Sigmoid colon (tissue), 4 donors: ENCODE results near the gene NTM.

Source experiments
- EP300 ChIP-seq, 4 donors: sonication (generic); formaldehyde crosslinking; IDR thresholded peaks; one replicate each; pipeline ENCODE4 v1.6.1; 2017; ENCODE audit warnings: antibody characterized with exemption in 4 of 4
- POLR2AphosphoS5 ChIP-seq, 4 donors: sonication (generic); formaldehyde crosslinking; IDR thresholded peaks; one replicate each; pipeline ENCODE4 v1.6.1; 2017; ENCODE audit warnings: antibody characterized with exemption in 4 of 4
- TF ChIP-seq, protein P1 (sequence below), 4 experiments: fragments of 450-650 bp in 3 of 4; fragments of 200-600 bp in 1 of 4; IDR thresholded peaks; one replicate each; pipeline ENCODE4 v1.5.1; 2016 to 2019; ENCODE audit warnings: antibody characterized with exemption in 4 of 4, mild to moderate bottlenecking in 3 of 4, moderate library complexity in 2 of 4

GRCh38 chr11:131771471-131771870 lies 401.1 kb downstream of the NTM start:
- TF ChIP-seq EP300 (IDR thresholded peaks at IDR 0.05) (no peak), POLR2AphosphoS5 (IDR thresholded peaks at IDR 0.05) (no peak)
- TF ChIP-seq, protein P1, sequence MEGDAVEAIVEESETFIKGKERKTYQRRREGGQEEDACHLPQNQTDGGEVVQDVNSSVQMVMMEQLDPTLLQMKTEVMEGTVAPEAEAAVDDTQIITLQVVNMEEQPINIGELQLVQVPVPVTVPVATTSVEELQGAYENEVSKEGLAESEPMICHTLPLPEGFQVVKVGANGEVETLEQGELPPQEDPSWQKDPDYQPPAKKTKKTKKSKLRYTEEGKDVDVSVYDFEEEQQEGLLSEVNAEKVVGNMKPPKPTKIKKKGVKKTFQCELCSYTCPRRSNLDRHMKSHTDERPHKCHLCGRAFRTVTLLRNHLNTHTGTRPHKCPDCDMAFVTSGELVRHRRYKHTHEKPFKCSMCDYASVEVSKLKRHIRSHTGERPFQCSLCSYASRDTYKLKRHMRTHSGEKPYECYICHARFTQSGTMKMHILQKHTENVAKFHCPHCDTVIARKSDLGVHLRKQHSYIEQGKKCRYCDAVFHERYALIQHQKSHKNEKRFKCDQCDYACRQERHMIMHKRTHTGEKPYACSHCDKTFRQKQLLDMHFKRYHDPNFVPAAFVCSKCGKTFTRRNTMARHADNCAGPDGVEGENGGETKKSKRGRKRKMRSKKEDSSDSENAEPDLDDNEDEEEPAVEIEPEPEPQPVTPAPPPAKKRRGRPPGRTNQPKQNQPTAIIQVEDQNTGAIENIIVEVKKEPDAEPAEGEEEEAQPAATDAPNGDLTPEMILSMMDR (IDR thresholded peaks at IDR 0.05): no peak
